ENCODE measurements around the gene SNAPC1. TPM values are rescaled to one million over a fixed set of nuclear protein-coding genes. Genes with fewer than 3 reads are reported as not detected.

SNAPC1 gene
- total RNA-seq, 1 donor from 2014 or later, result 1.3 TPM

DNA sequence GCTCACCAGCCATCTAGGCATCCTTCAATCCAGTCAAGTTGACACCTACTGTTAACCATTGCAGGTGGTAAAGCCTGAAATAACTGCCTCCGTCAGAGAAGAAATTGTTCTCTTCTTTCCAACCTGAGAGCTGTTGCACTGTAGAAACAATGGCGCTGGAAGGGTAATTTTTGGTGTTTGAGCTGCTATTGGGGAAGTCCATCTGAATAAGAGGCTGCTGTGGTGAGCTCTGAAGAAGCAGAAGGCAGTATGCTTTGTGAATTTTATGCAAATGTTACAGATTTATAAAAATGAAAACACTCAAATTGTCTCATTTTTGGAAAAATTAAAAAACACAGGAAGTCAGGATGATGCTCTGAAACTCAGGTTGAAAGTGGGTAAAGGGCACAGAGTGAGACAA is 60.2 kb downstream of the SNAPC1 start:
- no peaks in the 10 kb centered on the region for H3K4me1 Mint-ChIP-seq (ENCODE audit: low read depth, unreplicated experiment)
- no peaks in the 10 kb centered on the region for H3K27me3 Mint-ChIP-seq (ENCODE audit: unreplicated experiment)
- H3K9me3 Mint-ChIP-seq (ENCODE audit: unreplicated experiment), result no peaks in the 10 kb centered on the region
- H3K36me3 Mint-ChIP-seq (ENCODE audit: unreplicated experiment), result no peaks in the 10 kb centered on the region
- H3K4me3 Mint-ChIP-seq (ENCODE audit: unreplicated experiment), result no peak overlapping the region
- TF ChIP-seq, protein P1, sequence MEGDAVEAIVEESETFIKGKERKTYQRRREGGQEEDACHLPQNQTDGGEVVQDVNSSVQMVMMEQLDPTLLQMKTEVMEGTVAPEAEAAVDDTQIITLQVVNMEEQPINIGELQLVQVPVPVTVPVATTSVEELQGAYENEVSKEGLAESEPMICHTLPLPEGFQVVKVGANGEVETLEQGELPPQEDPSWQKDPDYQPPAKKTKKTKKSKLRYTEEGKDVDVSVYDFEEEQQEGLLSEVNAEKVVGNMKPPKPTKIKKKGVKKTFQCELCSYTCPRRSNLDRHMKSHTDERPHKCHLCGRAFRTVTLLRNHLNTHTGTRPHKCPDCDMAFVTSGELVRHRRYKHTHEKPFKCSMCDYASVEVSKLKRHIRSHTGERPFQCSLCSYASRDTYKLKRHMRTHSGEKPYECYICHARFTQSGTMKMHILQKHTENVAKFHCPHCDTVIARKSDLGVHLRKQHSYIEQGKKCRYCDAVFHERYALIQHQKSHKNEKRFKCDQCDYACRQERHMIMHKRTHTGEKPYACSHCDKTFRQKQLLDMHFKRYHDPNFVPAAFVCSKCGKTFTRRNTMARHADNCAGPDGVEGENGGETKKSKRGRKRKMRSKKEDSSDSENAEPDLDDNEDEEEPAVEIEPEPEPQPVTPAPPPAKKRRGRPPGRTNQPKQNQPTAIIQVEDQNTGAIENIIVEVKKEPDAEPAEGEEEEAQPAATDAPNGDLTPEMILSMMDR (IDR thresholded peaks at IDR 0.05; ENCODE audit: partially characterized antibody, unreplicated experiment), result no peak
- H3K27ac Mint-ChIP-seq (ENCODE audit: unreplicated experiment), result no peak overlapping the region
- no peak for DNase-seq

DNA sequence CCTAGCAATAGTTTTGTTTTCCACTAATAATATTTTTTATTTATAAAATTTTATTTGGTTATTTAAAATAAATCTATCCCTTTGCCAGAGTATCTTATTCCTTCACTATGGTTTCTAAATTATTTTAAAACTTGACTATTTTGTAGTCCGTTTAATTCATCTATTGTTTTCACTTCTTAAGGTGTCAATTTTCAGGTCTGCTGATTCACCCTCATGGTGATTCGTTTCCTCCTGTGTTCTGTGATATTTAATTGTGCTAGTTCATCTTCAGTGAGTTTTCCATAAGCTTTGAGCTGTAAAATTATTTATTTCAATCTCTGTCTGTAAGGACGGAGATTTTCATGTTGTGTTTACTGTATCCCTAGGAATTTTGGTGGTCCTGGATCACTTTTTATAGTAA is 70.6 kb downstream of the SNAPC1 start:
- DNase-seq, result no peak
- H3K36me3 Mint-ChIP-seq (ENCODE audit: unreplicated experiment), result no peaks in the 10 kb centered on the region
- H3K27ac Mint-ChIP-seq (ENCODE audit: unreplicated experiment), result no peak overlapping the region
- no peak overlapping the region for H3K4me3 Mint-ChIP-seq (ENCODE audit: unreplicated experiment)
- TF ChIP-seq, protein P1 (IDR thresholded peaks at IDR 0.05; ENCODE audit: partially characterized antibody, unreplicated experiment), result no peak
- H3K4me1 Mint-ChIP-seq (ENCODE audit: low read depth, unreplicated experiment), result no peaks in the 10 kb centered on the region
- peaks cover 2% of the 10 kb centered on the region for H3K9me3 Mint-ChIP-seq (ENCODE audit: unreplicated experiment)
- peaks cover 2% of the 10 kb centered on the region for H3K27me3 Mint-ChIP-seq (ENCODE audit: unreplicated experiment)

DNA sequence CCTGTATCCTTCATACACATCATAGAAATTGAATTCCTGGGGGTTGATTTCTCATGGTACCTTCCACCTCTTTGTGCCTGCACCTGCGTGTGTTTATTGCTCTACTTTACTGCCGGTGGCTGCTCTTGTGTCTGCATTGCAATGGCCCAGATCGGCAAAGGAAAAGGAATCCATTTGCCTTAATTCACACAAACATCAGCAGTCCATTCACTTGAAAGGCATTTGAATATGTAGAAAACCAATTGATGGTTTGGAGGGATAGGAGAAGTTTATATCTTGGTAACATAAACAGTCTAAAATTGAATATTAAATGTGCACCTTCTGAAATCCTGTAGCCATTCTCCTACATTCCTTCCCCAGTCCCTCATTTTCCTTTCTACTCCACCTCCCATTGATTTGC is 74.0 kb downstream of the SNAPC1 start:
- DNase-seq, result no peak
- H3K27ac Mint-ChIP-seq (ENCODE audit: unreplicated experiment), result no peak overlapping the region
- H3K4me3 Mint-ChIP-seq (ENCODE audit: unreplicated experiment), result no peak overlapping the region
- H3K4me1 Mint-ChIP-seq (ENCODE audit: low read depth, unreplicated experiment), result no peaks in the 10 kb centered on the region
- TF ChIP-seq, protein P1 (IDR thresholded peaks at IDR 0.05; ENCODE audit: partially characterized antibody, unreplicated experiment), result no peak
- H3K9me3 Mint-ChIP-seq (ENCODE audit: unreplicated experiment), result peaks cover 2% of the 10 kb centered on the region
- H3K27me3 Mint-ChIP-seq (ENCODE audit: unreplicated experiment), result peaks cover 2% of the 10 kb centered on the region
- no peaks in the 10 kb centered on the region for H3K36me3 Mint-ChIP-seq (ENCODE audit: unreplicated experiment)

DNA sequence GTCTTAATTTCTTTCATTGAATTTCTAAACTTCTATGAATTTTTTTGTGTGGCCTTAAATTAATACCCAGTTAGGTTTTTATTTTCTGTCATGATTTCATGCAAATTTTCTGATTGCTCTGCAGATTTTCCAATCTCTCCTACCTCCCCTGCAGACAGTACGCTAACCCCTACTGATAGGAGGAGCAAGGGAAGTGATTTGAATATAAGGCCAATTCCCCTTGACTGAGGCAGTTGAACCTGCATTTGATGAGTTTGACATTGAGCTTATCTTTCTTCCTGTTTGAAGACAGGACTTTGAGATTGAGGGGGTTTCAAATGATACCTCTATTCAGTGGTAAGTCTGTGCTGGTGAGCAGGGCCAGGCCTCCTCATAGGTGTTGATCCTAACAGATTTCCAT is 74.6 kb downstream of the SNAPC1 start:
- TF ChIP-seq, protein P1 (IDR thresholded peaks at IDR 0.05; ENCODE audit: partially characterized antibody, unreplicated experiment), result no peak
- H3K36me3 Mint-ChIP-seq (ENCODE audit: unreplicated experiment), result no peaks in the 10 kb centered on the region
- H3K27me3 Mint-ChIP-seq (ENCODE audit: unreplicated experiment), result no peaks in the 10 kb centered on the region

DNA sequence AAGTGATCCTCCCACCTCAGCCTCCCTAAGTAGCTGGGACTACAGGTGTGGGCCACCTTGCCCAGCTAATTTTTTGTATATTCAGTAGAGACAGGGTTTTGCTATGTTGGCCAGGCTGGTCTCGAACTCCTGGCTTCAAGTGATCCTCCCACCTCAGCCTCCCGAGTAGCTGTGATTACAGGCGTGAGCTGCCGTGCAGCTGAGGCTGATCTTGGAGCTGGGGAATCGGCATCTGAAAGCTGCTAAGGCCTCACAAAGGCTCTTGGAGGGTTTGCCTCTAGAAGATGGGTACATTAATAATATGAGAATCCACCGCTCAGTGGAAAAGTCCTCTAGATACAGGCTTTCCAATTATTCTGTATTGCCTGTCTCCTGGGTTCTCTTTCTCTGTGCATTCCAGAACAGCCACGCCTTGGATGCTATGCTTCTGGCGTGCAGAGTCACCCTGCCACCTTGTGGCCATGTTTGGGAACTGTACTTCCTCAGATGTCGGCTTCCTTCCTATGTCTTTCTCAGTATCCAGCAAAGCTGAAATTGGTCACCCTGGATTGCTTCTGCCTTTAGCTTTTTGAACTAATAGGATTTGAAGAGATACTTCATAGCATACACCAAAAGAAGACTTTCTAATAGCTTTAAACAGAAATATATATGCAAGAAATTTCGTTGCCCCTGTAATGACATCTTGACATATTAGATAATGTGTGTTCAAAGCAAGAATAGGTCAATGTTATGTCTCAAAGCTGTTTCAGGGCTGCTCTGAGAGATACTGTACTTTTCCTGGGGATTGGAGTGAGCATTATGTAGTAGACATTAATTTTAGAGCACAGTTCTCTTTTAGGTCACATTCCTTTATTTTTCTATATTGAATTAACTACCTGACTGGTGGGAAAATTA is 75.4 kb downstream of the SNAPC1 start:
- H3K36me3 Mint-ChIP-seq (ENCODE audit: unreplicated experiment), result no peaks in the 10 kb centered on the region
- no peaks in the 10 kb centered on the region for H3K27me3 Mint-ChIP-seq (ENCODE audit: unreplicated experiment)
- DNase-seq, result peak; percentile 85
- no peak overlapping the region for H3K27ac Mint-ChIP-seq (ENCODE audit: unreplicated experiment)
- no peak overlapping the region for H3K4me3 Mint-ChIP-seq (ENCODE audit: unreplicated experiment)
- H3K4me1 Mint-ChIP-seq (ENCODE audit: low read depth, unreplicated experiment), result no peaks in the 10 kb centered on the region
- H3K9me3 Mint-ChIP-seq (ENCODE audit: unreplicated experiment), result no peaks in the 10 kb centered on the region
- TF ChIP-seq, protein P1 (IDR thresholded peaks at IDR 0.05; ENCODE audit: partially characterized antibody, unreplicated experiment), result peak; percentile 95

More for the DNA sequence above, 74.6 kb downstream of the SNAPC1 start:
- Mint-ChIP-seq H3K4me3 (ENCODE audit: unreplicated experiment) (no peak overlapping the region), H3K9me3 (ENCODE audit: unreplicated experiment) (peaks cover 2% of the 10 kb centered on the region), H3K27ac (ENCODE audit: unreplicated experiment) (no peak overlapping the region), H3K4me1 (ENCODE audit: low read depth, unreplicated experiment) (no peaks in the 10 kb centered on the region)
- DNase-seq, result no peak

Measured in glutamatergic neuron (in vitro differentiated cells).